Activated CD8-positive, alpha-beta memory T cell treated with anti-CD3 and anti-CD28 coated beads, Interleukin-2, amount 50 U/mL, for 1 hour (primary cell): ENCODE measurements around the gene ATMIN.

Source experiments
- DNase-seq: peaks from one replicate; pipeline ENCODE4 v3.0.0-alpha.2; 2020; ENCODE audit errors: extremely low read depth

The ATMIN gene, protein sequence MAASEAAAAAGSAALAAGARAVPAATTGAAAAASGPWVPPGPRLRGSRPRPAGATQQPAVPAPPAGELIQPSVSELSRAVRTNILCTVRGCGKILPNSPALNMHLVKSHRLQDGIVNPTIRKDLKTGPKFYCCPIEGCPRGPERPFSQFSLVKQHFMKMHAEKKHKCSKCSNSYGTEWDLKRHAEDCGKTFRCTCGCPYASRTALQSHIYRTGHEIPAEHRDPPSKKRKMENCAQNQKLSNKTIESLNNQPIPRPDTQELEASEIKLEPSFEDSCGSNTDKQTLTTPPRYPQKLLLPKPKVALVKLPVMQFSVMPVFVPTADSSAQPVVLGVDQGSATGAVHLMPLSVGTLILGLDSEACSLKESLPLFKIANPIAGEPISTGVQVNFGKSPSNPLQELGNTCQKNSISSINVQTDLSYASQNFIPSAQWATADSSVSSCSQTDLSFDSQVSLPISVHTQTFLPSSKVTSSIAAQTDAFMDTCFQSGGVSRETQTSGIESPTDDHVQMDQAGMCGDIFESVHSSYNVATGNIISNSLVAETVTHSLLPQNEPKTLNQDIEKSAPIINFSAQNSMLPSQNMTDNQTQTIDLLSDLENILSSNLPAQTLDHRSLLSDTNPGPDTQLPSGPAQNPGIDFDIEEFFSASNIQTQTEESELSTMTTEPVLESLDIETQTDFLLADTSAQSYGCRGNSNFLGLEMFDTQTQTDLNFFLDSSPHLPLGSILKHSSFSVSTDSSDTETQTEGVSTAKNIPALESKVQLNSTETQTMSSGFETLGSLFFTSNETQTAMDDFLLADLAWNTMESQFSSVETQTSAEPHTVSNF

DNA sequence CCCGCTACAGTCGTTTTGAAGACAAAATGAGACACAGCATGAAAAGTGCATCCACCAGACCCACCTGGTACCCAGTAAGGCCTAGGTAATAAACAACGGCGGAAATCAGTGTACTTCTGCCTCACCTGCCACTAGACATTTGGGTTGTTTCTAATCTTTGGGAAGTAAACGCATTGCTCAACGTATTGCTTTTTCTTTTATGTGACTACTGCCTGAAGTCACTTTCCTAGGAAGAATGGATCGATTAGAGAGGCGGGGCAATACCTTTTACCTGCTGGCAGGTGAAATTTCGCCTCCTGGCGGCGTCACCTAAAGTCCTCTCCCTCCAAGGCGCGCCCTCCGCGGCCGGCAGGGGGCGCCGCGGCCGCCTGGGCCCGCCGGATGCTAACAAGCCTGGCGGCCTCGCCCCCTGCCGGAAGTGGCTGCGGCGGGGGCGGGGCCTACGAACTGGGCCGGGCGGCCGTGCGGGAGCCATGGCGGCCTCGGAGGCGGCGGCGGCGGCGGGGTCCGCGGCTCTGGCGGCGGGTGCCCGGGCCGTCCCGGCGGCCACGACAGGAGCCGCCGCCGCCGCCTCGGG is at the start of gene ATMIN:
Gene ATMIN, plus strand, starts transcription at position 445 of the 577 bp plus-strand sequence. Its CDS starts 29 bp downstream, at position 474.
- DNase-seq, result peak; percentile 46

DNA sequence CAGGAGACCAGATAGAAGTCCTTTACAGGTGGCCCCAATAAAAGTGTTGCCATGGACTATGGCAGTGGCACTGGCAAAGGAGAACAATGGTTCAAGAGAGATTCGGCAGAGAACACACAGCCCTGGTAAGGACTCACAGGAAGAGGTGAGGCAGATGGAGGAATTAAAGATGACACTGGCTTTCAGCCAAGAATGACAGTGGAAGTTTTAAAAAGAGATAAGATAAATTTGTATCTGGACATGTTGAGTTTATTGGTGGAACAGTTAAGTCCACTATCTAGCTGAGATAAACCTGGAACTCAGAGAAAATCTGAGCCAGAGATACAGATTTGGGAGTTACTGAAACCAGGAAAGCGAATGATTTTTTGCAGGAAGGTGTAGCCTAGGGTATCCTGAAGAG is 49.1 kb upstream of the ATMIN start:
- no peak for DNase-seq

DNA sequence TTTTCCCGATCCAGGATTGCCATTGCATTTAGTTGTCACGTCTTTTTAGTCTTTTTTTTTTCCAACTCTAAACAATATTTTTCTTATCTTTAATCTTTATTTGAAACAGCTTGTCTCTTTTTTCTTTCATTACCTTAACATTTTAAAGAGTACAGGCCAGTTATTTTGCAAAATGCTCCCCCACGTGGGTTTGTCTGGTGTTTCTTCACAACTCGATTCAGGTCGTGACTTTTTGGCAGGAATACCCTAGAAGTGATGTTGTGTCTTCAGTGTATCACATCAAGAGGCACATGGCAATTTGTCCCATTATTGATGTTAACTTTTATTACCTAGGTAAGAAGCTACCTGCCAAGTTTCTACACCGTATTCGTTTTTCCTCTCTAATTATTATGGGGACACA is 46.9 kb upstream of the ATMIN start:
- DNase-seq, result no peak

DNA sequence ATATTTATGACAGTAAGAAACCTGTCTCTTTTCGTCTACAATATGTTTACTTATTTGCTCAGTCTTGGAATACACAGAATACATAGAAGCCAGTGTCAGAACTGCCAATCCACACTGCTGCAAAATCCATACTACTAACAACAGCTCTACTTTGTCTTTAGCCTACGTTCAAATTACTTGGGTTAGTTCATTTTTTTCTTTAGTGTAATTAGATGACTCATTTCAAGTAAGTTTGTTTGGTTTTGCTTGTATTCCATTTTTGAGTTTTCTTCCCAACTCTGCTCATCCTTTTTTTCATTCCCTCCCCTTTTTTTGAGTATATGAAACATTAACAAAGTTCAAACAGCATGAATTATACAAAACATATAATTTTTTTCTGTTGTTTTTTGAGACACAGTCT is 45.8 kb upstream of the ATMIN start:
- no peak for DNase-seq

DNA sequence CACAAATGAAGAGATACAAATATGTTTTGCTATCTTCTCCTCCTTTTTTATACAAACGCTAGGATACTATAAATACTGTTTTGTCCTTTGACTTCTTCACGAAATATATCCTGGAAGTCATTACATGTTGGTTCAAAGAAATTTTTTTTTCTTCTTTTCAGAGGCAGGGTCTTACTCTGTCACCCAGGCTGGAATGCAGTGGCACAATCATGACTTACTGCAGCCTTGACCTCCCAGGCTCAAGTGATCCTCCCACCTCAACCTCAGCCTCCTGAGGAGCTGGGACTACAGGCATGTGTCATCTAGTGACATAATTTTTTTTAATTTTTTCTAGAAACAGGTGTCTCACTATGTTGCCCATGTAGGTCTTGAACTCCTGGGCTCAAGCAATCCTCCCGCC is 45.1 kb upstream of the ATMIN start:
- no peak for DNase-seq

DNA sequence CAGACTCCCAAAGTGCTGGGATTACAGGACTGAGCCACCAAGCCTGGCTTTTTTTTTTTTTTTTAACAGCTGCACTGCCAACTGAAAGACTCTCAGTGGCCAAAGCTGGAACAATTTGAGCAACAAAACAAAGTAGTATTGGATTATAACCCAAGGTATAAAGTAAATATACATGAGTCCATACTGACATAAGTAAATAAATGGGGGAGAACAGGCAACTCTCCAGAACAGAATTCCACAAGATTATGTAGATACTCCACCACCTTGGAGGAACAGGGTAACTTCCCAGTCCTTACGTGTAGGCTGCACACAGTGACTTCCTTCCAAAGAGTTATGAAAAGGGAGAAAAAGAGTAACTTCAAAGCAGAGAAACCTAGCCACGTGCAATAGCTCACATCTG is 44.7 kb upstream of the ATMIN start:
- no peak for DNase-seq

DNA sequence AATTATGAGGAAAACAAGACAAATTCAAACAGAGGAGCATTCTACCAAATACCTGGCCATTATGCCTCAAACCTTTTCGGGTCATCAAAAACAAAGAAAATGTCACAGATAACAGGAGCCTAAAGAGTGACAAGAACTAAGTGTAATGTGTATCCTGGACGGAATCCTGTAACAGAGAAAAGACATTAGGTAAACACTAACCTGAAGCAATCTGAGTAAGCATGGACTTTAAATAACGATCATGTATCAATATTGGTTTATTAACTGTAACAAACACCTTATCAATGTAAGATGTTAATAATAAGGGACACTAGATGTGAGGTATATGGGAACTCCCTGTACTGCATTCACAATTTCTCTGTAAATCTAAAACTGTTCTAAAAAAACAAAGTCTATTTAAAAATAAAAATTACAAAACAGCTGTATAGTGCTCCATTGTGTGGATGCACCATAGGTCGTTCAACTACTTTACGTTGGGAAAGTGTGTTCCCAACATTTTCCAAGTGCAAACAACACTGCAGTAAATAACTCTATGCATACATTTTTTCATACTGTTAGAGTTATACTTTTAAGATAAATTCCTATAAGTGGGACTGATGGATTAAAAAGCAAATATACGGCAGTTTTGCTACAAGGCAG is 43.7 kb upstream of the ATMIN start:
- DNase-seq, result no peak

DNA sequence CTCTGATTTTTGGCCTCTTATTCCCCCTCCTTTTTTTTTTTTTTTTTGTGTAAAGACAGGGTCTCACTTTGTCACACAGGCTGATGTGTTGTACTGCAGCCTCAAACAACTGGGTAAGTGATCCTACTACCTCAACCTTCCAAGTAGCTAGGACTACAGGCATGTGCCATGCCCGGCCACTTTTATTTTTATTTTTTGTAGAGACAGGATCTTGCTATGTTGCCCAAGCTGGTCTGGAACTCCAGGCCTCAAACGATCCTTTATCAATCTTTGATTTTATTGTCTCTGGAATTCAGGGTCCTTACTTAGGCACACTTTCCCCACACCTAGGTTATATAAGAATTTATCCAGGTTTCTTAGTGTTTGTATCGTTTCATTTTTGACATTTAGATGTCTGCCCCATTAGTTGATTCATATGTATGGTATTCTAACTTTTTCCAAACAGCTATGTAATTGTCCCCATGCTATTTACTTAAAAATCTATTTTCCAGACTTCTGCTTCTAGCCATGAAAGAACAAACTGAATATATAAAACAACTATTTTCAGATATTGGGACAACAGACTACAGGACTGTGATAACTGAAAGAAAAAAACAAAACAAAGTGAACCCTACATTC is 42.9 kb upstream of the ATMIN start:
- no peak for DNase-seq

DNA sequence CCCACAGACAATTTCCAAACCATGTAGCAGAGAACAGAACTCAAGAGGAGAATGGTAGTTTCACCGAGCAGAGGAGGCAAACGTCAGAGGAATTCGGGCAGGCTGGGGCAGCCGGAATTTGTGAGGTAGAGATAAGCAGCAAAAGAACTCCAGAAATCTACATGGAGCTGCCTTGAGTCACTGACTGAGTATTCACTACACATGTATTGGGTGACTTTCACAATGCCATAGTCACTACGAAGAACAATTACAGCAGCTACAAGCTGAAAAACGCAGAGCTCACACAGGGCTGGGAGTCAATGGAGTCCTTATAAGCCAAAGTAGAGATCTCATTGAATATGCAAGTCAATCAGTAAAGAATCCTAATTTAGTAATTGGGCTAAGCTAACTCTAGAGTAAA is 42.3 kb upstream of the ATMIN start:
- no peak for DNase-seq

DNA sequence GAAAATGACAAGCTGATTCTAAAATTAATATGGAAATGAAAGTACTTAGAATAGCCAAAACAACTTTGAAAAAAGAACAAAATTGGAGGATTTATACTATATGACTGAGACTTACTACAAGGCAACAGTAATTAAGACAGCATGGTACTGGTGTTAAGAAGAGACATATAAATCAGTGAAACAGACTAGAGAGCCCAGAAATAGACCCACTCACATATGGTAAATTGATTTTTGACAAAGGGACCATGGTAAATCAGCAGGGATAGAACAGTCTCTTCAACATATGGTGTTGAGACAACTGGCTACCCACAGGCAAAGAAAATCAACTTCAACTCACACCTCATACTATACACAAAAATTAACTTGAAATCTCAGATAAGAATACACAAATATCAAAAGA is 41.8 kb upstream of the ATMIN start:
- no peak for DNase-seq

DNA sequence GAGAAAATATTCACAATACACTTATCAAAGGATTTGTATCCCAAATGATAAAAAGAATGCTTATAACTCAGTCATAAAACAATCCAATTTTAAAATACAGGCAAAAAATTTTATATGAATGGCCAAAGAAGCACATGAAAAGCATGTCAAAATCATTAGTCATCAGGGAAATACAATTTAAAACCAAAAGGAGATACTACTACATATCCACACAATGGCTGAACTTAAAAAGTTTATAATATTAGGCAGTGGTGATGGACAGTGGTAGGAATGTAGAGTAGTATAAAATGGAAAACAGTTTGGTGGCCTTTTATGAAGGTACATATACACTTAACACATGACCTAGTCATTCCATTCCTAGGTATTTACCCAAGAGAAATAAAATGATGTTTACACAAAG is 41.2 kb upstream of the ATMIN start:
- DNase-seq, result no peak

DNA sequence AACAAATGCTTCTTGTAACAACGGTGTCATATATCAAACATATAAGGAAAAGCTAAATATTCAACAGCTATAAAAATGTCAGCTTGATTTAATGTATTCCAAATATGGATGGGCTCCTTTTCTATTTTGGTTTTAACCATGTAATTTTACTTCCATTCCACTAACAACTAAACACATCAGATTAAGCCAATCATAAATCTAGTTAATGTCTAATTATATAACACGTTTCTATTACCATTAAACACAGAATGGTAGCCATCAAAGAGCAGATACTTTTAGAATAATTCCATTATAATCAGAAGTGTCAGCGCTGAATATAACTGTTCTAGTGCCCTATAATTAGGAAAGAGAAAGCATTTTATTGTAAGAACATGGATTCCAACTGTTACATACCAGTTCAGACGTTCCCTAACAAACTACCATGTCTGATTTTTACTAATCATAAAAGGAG is 38.9 kb upstream of the ATMIN start:
- DNase-seq, result no peak

DNA sequence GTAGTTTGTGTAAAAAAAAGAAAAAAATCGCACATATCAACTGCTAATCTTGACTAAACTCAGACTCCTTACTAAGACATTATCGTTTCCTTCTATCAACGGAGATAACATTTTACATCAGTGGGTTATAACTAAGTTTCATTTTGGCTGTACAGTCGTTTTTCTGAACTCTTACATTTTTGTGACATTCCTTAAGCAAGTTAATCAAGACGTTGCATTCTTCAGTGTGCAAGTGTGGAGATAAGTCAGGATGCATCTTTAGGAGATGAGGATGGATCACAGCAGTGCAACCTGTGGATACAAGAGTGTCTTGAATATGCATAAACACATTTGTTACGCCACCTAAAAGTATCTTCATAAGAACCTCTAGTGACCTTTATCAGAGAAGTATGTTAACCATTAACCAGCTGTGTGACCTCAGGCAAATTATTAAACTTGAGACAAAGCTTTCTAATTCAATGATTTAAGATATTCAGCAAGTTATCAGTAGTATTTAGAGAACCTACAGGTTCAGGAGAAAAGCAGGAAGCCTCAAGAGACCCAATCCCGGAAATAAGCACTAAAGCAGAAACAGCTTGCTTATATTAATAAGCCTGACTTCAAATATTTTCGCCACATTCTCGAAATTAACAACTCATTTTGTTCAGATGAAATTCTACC is 38.4 kb upstream of the ATMIN start:
- DNase-seq, result no peak

DNA sequence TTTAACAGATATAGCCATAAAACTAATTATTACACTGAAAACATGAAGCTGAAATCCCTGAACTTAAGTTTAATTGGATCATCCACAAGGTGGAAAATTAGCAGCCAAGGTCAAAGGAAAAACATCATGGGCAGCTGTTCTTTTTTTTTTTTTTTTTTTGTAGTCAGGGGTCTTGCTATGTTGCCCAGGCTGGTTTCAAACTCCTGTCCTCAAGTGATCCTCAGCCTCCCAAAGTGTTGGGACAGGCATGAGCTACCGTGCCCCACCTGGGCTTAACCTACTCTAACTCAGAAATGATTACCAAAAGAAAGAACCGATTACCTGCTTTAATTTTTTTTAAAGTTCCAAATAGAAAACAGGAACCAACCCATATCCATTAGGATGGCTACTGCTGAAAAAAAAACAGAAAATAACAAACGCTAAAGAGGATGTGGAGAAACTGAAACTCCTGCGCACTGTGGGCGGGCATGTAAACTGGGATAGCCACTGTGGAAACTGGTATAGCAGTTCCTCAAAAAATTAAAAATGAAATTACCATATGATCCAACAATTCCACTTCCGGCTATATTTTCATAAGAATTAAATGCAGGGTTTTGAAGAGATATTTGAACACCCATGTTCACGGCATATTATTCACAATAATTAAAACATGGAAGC is 37.5 kb upstream of the ATMIN start:
- no peak for DNase-seq

DNA sequence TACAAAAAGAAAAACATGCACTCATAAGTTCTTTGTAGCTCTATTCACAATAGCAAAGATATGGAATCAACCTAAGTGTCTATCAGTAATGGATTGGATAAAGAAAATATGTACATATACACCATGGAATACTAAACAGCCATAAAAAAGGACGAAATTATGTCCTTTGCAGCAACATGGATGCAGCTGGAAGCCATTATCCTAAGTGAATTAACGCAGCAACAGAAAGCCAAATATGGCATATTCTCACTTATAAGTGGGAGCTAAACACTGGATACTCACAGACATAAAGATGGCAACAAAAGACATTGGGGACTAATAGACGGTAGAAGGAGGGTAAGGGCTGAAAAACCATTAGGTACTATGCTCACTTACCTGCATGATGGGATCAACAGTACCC is 34.8 kb upstream of the ATMIN start:
- DNase-seq, result no peak

DNA sequence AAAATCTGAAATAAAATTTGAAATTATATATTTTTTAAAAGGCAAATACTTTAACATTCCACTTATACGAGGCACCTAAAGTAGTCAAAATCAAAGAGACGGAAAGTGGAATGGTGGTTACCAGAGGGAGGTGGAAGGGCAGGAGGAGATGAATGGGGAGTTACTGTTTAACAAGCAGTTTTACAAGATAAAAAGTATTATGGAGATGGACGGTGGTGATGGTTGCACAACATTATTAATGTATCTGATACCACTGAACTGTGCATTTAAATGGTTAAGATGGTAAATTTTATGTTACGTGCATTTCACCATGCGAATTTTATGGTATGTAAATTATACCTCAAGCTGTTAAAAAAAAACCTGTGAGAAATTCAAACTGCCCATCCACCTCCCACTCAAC is 34.3 kb upstream of the ATMIN start:
- DNase-seq, result no peak

DNA sequence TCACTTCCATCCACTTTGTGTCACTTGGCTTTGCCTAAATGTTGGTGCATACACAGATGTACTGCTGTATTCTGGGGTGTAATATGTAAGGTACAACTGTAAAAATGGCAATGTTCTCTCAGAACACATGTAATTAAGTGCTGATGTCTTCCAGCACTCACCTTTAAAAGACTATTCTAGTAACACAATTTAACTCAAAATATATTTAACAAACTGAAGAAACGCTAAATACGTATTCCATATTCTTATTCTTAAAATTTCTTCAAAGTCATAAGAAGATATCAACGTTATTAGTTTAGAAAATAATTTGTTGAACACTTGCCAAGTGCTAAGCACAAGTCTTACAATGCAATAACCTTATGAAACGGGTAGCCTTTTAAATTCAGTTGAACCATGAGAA is 32.6 kb upstream of the ATMIN start:
- no peak for DNase-seq

DNA sequence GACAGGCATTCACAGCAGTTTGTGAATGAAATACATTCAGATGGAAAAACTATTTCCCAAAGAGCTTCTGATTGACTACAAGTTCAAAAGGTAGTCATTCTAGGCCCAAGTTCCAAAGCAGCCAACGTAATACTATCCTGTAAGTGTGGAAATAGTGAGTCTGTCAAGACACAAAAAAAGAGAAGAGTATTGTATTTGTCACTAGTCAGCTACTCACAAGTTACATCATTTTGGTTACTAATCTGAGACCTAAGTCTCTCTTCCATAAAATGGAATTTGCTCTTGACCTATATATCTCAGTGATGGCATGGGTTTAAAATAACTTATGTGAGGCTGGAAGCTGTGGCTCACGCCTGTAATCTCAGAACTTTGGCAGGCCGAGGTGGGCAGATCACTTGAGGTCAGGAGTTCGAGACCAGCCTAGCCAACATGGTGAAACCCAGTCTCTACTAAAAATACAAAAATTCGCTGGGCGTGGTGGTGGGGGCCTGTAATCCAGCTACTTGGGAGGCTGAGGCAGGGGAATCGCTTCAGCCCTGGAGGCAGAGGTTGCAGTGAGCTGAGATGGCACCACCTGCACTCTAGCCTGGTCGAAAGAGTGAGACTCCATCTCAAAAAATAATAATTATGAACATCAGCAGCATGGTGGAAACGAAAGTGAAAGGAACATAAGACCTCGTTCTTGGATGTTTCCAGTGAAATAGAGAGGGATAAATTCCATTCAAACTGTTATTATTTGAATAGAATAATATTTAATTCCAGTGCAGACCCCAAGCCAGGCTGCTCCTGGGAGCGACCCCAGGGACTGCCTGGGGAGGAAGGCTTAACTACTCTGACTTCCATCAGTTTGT is 31.8 kb upstream of the ATMIN start:
- DNase-seq, result no peak

DNA sequence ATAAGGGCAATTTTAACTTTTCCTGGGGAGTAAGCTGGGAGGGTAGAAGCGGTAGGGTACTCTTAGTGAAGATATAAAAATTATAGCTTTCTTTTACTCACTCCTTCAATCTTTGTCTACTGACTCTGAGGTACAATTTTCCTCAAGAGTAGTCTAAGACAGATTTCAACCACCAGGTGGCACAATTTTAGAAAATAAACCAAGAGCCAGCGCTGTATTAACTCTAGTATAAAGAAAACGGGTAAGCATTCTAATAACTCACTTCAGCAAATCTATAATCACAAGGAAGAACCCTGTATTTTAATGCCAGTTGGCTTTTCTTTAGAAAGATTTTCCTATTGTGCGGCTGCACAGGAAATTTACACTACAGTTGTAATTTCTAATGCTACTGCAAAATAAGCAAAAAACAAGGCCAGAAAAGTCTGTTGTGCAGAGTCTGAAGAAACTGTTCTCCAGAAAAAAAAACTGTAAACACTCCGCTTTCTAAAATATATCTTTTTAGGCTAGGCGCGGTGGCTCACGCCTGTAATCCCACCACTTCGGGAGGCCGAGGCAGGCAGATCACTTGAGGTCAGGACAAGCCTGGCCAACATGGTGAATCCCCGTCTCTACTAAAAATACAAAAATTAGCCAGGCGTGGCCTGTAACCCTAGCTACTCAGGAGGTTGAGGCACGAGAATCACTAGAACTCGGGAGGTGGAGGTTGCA is 30.8 kb upstream of the ATMIN start:
- DNase-seq, result no peak
